Hematopoietic multipotent progenitor cell treated with erythropoietin and hydrocortisone succinate and interleukin-3 and kit ligand, for 8 days (in vitro differentiated cells): ENCODE measurements around the gene EDN2.

Experiments
- DNase-seq: peaks from one replicate; pipeline ENCODE4 v3.0.0-alpha.2; 2015

The EDN2 gene

GRCh38 chr1:41461790-41462679 is 22.4 kb downstream of the EDN2 start:
- no peak for DNase-seq

GRCh38 chr1:41456847-41457540 is 27.5 kb downstream of the EDN2 start:
- DNase-seq = no peak

- DNase-seq = no peak
Observed at GRCh38 chr1:41455479-41456332, 28.8 kb downstream of the EDN2 start.

GRCh38 chr1:41454406-41454805 is 30.1 kb downstream of the EDN2 start:
- no peak for DNase-seq

- DNase-seq = no peak
Observed at GRCh38 chr1:41452704-41453290, 31.7 kb downstream of the EDN2 start.

- no peak for DNase-seq
Observed at GRCh38 chr1:41450747-41451285, 33.7 kb downstream of the EDN2 start.

- DNase-seq = no peak
Observed at GRCh38 chr1:41449326-41449921, 35.1 kb downstream of the EDN2 start.

GRCh38 chr1:41448821-41449220 is 35.7 kb downstream of the EDN2 start:
- no peak for DNase-seq

GRCh38 chr1:41447995-41448770 is 36.3 kb downstream of the EDN2 start:
- no peak for DNase-seq

GRCh38 chr1:41446851-41447610 is 37.5 kb downstream of the EDN2 start:
- no peak for DNase-seq

- no peak for DNase-seq
Observed at GRCh38 chr1:41444785-41445184, 39.7 kb downstream of the EDN2 start.

GRCh38 chr1:41444246-41444645 is 40.2 kb downstream of the EDN2 start:
- no peak for DNase-seq

- no peak for DNase-seq
Observed at GRCh38 chr1:41442697-41443251, 41.7 kb downstream of the EDN2 start.

- no peak for DNase-seq
Observed at GRCh38 chr1:41440321-41441085, 44.0 kb downstream of the EDN2 start.

GRCh38 chr1:41439234-41439633 is 45.2 kb downstream of the EDN2 start:
- no peak for DNase-seq

GRCh38 chr1:41438711-41439110 is 45.8 kb downstream of the EDN2 start:
- no peak for DNase-seq

GRCh38 chr1:41437011-41437355 is 47.5 kb downstream of the EDN2 start:
- no peak for DNase-seq

- DNase-seq = no peak
Observed at GRCh38 chr1:41436281-41437010, 48.0 kb downstream of the EDN2 start.
